Adrenal gland (tissue), 5 donors: Measurements from ENCODE around the gene PELO.

Source experiments
- POLR2A ChIP-seq, 2 donors: fragments of 450-650 bp; IDR thresholded peaks; one replicate each; pipeline ENCODE4 v1.6.1; 2017; ENCODE audit warnings: antibody characterized with exemption in 2 of 2, mild to moderate bottlenecking in 2 of 2, moderate library complexity in 1 of 2
- TF ChIP-seq, protein P1 (sequence below), 6 experiments: fragments of 450-650 bp in 4 of 6; fragments of 200-600 bp in 2 of 6; sonication (generic) in 1 of 6; IDR thresholded peaks; 1 replicate in 5 of 6; 2 replicates in 1 of 6; pipeline versions ENCODE4 v1.5.1 to v1.8.0; 2016 to 2021; ENCODE audit warnings: antibody characterized with exemption in 6 of 6, mild to moderate bottlenecking in 2 of 6, moderate library complexity in 1 of 6
- donor health status: DM: no; HTN: no; CAD: no.

DNA sequence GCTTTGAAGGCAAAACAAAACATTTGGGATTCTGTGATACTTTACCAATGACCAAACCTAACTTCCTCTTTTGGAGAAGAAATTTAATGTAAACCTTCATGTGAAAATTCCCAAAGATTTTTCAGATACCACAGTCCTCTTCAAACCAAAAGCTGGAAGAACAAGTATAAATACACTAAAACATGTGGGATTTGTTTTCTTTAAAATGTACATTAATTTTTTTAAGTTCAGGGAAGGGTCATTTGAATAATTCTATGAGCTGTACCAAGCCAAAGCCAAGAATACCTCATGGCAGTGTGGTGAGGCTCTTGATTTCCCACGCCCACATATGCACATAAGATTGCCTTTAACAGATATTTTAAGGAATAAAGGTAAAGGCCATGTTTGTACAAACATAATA lies 28.4 kb upstream of the PELO start:
- TF ChIP-seq, protein P1, sequence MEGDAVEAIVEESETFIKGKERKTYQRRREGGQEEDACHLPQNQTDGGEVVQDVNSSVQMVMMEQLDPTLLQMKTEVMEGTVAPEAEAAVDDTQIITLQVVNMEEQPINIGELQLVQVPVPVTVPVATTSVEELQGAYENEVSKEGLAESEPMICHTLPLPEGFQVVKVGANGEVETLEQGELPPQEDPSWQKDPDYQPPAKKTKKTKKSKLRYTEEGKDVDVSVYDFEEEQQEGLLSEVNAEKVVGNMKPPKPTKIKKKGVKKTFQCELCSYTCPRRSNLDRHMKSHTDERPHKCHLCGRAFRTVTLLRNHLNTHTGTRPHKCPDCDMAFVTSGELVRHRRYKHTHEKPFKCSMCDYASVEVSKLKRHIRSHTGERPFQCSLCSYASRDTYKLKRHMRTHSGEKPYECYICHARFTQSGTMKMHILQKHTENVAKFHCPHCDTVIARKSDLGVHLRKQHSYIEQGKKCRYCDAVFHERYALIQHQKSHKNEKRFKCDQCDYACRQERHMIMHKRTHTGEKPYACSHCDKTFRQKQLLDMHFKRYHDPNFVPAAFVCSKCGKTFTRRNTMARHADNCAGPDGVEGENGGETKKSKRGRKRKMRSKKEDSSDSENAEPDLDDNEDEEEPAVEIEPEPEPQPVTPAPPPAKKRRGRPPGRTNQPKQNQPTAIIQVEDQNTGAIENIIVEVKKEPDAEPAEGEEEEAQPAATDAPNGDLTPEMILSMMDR (IDR thresholded peaks at IDR 0.05), result no peak
- no peak for TF ChIP-seq POLR2A (IDR thresholded peaks at IDR 0.05)
